Gastrocnemius medialis (tissue), 4 donors: Measurements from ENCODE around the gene PKNOX2.

Experiments
- CTCF ChIP-seq, 5 experiments: fragments of 450-650 bp in 3 of 5; fragments of 200-600 bp in 2 of 5; sonication (generic) in 2 of 5; IDR thresholded peaks in 4 of 5; conservative IDR thresholded peaks in 1 of 5; 1 replicate in 4 of 5; 2 replicates in 1 of 5; pipeline ENCODE4 v1.5.1; 2016 to 2019; ENCODE audit warnings: antibody characterized with exemption in 5 of 5, mild to moderate bottlenecking in 3 of 5, moderate library complexity in 3 of 5
- POLR2A ChIP-seq, 2 donors: fragments of 450-650 bp; IDR thresholded peaks; one replicate each; pipeline ENCODE4 v1.6.1; 2017; ENCODE audit warnings: antibody characterized with exemption in 2 of 2, mild to moderate bottlenecking in 2 of 2, moderate library complexity in 2 of 2

- no peak for TF ChIP-seq CTCF (IDR thresholded peaks at IDR 0.05 in 4 of 5, conservative IDR thresholded peaks at IDR 0.05 in 1 of 5)
- TF ChIP-seq POLR2A (IDR thresholded peaks at IDR 0.05) = no peak
Measured at GRCh38 chr11:125163431-125164063, 1.0 kb upstream of the PKNOX2 start.
